A549 (cell line): ENCODE data around the gene ZNF697.

ENCODE experiments used
- RNF2 ChIP-seq: fragments of 200-600 bp; sonication (generic); IDR thresholded peaks from 2 replicates; pipeline ENCODE4 v1.6.1; 2016; ENCODE audit warnings: low read depth, mild to moderate bottlenecking, antibody characterized with exemption, moderate library complexity, borderline replicate concordance
- TF ChIP-seq, protein P1 (sequence below): fragments of >200 bp; sonication (Bioruptor Twin); formaldehyde crosslinking; IDR thresholded peaks from 3 replicates; pipeline ENCODE4 v1.5.1; 2016
- TF ChIP-seq, protein P2 (sequence below): fragments of 250-450 bp; sonication (Bioruptor Pico); IDR thresholded peaks from 2 replicates; pipeline ENCODE4 v1.5.0; 2020; ENCODE audit warnings: low read depth, mild to moderate bottlenecking, moderate library complexity

DNA sequence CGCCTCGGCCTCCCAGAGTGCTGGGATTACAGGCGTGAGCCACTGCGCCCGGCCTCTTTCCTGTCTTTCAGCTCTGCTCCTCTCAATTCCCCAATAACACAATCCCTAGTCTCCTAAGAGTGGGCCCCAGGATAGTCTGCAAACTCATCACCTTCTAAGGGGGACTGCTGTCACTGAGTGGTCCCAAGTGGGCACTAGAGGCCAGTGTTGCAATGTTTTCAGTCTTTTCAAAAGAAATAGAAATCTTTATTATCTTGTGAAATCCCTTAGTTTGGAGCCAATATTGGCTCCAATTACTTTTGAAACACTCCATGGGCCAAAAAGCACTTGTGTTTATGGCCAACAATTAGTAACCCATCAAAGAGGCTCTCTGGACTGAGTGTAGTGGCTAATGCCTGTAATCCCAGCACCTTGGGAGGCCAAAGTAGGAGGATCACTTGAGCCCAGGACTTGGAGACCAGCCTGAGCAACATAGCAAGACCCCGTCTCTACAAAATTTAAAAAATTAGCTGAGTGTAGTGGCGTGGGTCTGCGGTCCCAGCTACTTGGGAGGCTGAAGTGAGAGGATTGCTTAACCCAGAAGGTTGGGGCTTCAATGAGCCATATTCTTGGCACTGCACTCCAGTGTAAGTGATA lies 28.6 kb upstream of the ZNF697 start:
- TF ChIP-seq, protein P1, sequence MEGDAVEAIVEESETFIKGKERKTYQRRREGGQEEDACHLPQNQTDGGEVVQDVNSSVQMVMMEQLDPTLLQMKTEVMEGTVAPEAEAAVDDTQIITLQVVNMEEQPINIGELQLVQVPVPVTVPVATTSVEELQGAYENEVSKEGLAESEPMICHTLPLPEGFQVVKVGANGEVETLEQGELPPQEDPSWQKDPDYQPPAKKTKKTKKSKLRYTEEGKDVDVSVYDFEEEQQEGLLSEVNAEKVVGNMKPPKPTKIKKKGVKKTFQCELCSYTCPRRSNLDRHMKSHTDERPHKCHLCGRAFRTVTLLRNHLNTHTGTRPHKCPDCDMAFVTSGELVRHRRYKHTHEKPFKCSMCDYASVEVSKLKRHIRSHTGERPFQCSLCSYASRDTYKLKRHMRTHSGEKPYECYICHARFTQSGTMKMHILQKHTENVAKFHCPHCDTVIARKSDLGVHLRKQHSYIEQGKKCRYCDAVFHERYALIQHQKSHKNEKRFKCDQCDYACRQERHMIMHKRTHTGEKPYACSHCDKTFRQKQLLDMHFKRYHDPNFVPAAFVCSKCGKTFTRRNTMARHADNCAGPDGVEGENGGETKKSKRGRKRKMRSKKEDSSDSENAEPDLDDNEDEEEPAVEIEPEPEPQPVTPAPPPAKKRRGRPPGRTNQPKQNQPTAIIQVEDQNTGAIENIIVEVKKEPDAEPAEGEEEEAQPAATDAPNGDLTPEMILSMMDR, result no peak
- TF ChIP-seq, protein P2, sequence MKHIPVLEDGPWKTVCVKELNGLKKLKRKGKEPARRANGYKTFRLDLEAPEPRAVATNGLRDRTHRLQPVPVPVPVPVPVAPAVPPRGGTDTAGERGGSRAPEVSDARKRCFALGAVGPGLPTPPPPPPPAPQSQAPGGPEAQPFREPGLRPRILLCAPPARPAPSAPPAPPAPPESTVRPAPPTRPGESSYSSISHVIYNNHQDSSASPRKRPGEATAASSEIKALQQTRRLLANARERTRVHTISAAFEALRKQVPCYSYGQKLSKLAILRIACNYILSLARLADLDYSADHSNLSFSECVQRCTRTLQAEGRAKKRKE (CRISPR knock-in tag), result no peak
- TF ChIP-seq RNF2, result no peak
